ENCODE results near the gene CD82.

The CD82 gene

DNA sequence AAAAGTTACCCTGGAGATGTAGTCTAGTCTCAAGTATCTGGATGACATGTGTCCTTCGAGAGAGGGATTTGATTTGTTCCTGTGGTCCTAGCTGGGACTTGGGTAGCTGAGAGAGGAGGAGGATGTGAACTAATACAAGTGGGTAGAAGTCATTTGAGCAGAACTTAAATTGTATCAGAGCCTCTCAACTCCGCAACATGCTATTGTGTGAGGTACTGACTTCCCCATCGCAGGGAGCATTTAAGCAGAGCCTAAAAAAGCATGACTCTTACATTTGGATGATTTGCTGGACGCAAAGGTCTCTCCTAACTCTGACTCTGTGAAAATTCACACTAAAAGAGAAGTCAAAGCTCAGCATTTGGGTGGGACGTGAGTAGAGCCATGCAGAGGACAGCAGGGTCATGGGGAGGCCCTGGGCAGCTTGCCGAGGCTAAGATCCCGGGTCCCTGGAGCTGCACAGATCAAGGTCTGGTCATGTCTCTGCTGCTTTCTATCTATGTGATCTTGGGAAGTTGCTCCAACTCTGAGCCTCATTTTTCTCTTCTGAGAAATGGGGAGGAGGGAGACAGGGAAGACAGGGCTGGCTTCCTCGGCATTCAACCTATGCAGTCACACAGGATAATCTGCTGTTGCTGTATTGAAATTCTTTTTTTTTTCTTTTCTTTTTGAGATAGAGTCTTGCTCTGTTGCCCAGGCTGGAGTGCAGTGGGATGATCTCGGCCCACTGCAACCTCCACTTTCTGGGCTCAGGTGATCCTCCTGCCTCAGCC is 44.9 kb downstream of the CD82 start:
- CTCF ChIA-PET = interaction anchor here (1.3 to 19.4 kb wide), 8 partner anchors 10 to 516 kb away, joined by 3 to 421 read pairs (median 6); partner anchors contain the start of gene CD82
- TF ChIP-seq, protein P1, sequence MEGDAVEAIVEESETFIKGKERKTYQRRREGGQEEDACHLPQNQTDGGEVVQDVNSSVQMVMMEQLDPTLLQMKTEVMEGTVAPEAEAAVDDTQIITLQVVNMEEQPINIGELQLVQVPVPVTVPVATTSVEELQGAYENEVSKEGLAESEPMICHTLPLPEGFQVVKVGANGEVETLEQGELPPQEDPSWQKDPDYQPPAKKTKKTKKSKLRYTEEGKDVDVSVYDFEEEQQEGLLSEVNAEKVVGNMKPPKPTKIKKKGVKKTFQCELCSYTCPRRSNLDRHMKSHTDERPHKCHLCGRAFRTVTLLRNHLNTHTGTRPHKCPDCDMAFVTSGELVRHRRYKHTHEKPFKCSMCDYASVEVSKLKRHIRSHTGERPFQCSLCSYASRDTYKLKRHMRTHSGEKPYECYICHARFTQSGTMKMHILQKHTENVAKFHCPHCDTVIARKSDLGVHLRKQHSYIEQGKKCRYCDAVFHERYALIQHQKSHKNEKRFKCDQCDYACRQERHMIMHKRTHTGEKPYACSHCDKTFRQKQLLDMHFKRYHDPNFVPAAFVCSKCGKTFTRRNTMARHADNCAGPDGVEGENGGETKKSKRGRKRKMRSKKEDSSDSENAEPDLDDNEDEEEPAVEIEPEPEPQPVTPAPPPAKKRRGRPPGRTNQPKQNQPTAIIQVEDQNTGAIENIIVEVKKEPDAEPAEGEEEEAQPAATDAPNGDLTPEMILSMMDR (IDR thresholded peaks at IDR 0.05; ENCODE audit: control extremely low read depth, extremely low read depth, low read depth, missing control alignments) = no peak
- POLR2A ChIA-PET = interaction anchor here (1.7 kb wide), 1 partner anchor 9 kb away, joined by 8 read pairs; no protein-coding TSS in a partner anchor
- no peak for DNase-seq (ENCODE audit: extremely low spot score)

DNA sequence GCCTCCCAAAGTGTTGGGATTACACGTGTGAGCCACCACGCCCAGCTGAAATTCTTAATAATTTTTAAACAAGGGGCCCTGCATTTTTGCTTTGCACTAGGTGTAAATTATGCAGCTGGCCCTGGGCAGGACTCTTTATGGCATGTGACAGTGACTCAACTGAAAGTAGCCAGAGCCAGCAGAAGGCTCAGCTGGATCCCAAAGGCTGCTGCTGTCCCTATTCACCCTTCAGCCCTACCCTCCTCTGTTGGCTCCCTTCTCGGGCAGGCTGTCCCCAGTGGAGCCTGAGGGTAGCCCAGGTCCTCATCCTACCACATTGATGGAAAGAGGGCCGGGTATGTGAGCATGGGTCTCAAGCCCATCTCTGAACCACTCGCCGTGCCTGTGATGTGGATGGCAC is 45.6 kb downstream of the CD82 start:
- ChIA-PET POLR2A (interaction anchor here (1.1 to 1.7 kb wide), 3 partner anchors 7 to 42 kb away, joined by 3 to 8 read pairs (median 5); no protein-coding TSS in a partner anchor), CTCF (interaction anchor here (1.3 to 19.4 kb wide), 8 partner anchors 11 to 516 kb away, joined by 3 to 421 read pairs (median 7); partner anchors contain the start of gene CD82)
- DNase-seq (ENCODE audit: extremely low spot score) = no peak
- TF ChIP-seq, protein P1 (IDR thresholded peaks at IDR 0.05; ENCODE audit: control extremely low read depth, extremely low read depth, low read depth, missing control alignments) = no peak

DNA sequence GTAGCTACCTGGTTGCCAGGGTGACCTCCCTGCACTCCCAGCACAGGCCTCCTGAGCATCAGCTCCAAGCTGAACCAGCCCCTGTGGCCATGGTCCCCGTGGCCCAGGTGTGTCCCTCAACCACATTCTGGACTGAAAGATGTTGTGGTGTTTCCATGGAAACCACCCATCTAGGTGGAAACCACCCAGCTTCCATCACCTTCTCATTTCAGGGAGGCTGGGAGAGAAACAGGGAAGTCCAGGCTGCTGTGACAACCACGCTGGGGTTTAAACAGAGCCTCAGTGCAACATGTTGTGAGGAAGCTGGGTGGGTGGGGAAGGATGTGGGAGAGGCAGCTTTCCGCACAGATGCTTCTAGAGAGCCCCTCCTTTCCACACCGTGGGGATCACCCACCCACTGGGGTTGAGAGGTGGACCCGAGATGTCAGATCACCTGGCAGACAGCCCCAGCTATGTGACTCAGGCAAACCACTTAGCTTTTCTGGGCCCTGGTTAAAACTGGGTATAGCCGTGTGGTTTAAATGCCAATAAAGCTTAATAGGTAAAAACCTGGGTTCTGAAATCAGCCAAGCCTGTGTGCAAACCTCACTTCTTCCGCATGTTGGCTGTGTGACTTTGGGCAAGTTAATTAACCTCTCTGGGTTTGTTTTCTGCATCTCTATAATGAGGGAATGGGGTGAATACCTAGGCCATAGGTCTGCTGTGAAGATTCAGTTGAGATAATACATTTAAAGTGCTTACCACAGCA is 46.4 kb downstream of the CD82 start:
- ChIA-PET POLR2A (interaction anchor here (0.6 to 1.7 kb wide), 5 partner anchors 8 to 236 kb away, joined by 3 to 8 read pairs (median 3); no protein-coding TSS in a partner anchor), CTCF (interaction anchor here (1.1 to 19.4 kb wide), 9 partner anchors 11 to 517 kb away, joined by 3 to 421 read pairs (median 5); partner anchors contain the start of gene CD82)
- TF ChIP-seq, protein P1 (IDR thresholded peaks at IDR 0.05; ENCODE audit: control extremely low read depth, extremely low read depth, low read depth, missing control alignments) = no peak
- DNase-seq (ENCODE audit: extremely low spot score) = peak; percentile 77

DNA sequence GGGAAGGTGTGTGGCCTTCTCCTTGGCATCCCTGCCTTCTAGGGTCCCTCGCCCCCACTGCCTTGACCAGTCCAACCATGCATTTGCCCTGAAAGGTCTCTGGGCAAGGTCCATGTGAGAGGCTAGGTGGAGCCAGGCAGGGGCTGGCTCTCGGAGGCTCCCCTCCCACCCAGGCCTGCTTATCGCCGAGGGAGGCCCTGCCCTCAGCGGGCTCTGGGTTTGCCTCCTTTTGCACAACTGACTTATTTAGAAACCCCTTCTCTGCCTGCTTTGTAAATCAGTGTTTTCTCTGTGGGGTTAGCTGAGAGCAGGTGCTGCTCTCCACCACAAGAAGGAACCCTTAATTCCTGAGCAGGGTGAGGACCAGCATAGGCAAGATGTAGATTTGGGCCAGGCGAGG is 47.7 kb downstream of the CD82 start:
- no peak for DNase-seq (ENCODE audit: extremely low spot score)
- CTCF ChIA-PET = interaction anchor here (1.4 to 19.4 kb wide), 4 partner anchors 9 to 54 kb away, joined by 4 to 421 read pairs (median 36); partner anchors contain the start of gene CD82
- TF ChIP-seq, protein P1 (IDR thresholded peaks at IDR 0.05; ENCODE audit: control extremely low read depth, extremely low read depth, low read depth, missing control alignments) = no peak
- POLR2A ChIA-PET = no interaction called here

DNA sequence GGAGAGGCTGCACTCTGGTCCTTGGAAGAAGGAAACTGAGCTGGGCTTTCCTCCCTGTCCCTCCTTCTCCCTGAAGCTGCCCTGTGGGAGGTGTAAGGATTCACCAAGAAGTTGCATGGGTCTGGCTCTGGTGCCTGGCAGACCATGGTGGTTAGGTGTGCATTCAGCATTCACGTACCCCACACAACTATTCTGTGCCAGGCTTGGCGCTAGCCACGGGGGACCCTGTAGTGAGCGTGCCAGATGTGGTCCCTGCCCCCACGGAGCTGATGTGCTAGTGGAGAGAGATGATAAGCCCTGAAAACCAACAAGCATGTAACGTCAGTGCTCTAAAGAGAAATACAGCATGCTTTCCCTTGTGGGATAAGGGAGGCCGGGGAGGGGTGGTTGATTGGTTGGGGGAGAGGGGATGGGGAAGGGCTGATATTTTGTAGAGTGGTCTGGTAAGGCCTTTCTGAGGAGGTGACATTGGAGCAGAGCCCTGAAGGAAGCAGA is 48.9 kb downstream of the CD82 start:
- no peak for DNase-seq (ENCODE audit: extremely low spot score)
- ChIA-PET POLR2A (no interaction called here), CTCF (interaction anchor here (3.1 to 19.4 kb wide), 4 partner anchors 8 to 55 kb away, joined by 35 to 421 read pairs (median 37); partner anchors contain the start of gene CD82)
- TF ChIP-seq, protein P1 (IDR thresholded peaks at IDR 0.05; ENCODE audit: control extremely low read depth, extremely low read depth, low read depth, missing control alignments) = no peak

Data from GM10248 (cell line).